BE2C (cell line): ENCODE results near the gene ISLR2.

Experiments
- DNase-seq: peaks from one replicate; pipeline ENCODE4 v3.0.0-alpha.2; 2020
- H3K27me3 ChIP-seq: fragments of 250-450 bp; sonication (Bioruptor Pico); 2 replicates; pipeline ENCODE4 v1.5.1; 2020; ENCODE audit warnings: mild to moderate bottlenecking
- H3K36me3 ChIP-seq: fragments of 250-450 bp; sonication (Bioruptor Pico); 2 replicates; pipeline ENCODE4 v1.5.1; 2020; ENCODE audit warnings: mild to moderate bottlenecking
- H3K4me1 ChIP-seq: fragments of 250-450 bp; sonication (Bioruptor Pico); 2 replicates; pipeline ENCODE4 v1.5.1; 2020
- H3K4me3 ChIP-seq: 2 replicates; pipeline ENCODE4 v1.5.1; 2011; ENCODE audit warnings: low read depth, low read length
- H3K9me3 ChIP-seq: fragments of 250-450 bp; sonication (Bioruptor Pico); 2 replicates; pipeline ENCODE4 v1.5.1; 2020
- TF ChIP-seq, protein P1 (sequence below): IDR thresholded peaks from 2 replicates; pipeline ENCODE4 v1.5.1; 2012; ENCODE audit warnings: mild to moderate bottlenecking, low read depth, low read length

Gene ISLR2

DNA sequence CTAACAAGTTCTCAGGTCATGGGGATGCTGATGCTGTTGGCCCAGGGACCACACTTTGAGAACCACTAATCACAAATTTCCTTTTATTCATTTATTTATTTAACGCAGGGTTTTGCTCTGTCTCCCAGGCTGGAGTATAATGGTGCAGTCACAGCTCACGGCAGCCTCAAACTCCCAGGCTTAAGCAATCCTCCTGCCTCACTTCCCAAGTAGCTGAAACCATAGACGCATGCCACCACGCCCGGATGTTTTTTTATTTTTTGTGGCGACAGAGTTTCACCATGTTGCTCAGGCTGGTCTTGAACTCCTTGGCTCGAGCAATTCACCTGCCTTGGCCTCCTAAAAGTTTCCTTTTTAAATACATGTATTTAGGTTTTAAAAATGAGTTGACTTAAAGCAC is 20.7 kb upstream of the ISLR2 start:
- Histone ChIP-seq H3K4me1 (no peaks in the 10 kb centered on the region), H3K4me3 (no peak overlapping the region), H3K27me3 (no peaks in the 10 kb centered on the region), H3K36me3 (no peaks in the 10 kb centered on the region), H3K9me3 (no peaks in the 10 kb centered on the region)
- no peak for DNase-seq
- TF ChIP-seq, protein P1, sequence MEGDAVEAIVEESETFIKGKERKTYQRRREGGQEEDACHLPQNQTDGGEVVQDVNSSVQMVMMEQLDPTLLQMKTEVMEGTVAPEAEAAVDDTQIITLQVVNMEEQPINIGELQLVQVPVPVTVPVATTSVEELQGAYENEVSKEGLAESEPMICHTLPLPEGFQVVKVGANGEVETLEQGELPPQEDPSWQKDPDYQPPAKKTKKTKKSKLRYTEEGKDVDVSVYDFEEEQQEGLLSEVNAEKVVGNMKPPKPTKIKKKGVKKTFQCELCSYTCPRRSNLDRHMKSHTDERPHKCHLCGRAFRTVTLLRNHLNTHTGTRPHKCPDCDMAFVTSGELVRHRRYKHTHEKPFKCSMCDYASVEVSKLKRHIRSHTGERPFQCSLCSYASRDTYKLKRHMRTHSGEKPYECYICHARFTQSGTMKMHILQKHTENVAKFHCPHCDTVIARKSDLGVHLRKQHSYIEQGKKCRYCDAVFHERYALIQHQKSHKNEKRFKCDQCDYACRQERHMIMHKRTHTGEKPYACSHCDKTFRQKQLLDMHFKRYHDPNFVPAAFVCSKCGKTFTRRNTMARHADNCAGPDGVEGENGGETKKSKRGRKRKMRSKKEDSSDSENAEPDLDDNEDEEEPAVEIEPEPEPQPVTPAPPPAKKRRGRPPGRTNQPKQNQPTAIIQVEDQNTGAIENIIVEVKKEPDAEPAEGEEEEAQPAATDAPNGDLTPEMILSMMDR, result no peak

DNA sequence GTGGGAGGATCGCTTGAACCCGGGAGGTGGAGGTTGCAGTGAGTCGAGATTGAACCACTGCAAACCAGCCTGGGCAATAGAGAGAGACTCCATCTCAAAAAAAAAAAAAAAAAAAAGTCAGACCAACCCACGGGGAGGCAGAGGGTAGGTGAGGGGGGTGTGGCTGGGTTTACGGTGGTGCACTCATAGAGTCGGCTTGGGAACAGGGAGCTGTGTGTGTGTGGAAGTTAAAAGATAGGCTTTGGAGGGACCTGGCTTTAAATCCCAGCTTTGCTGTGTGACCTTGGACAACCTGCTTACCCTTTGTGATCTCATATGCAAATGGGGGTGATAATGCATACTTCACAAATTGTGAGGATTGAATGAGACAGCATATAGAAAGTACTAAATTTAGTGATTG is 10.0 kb upstream of the ISLR2 start:
- TF ChIP-seq, protein P1, result no peak
- Histone ChIP-seq H3K36me3 (no peaks in the 10 kb centered on the region), H3K4me1 (peaks cover 6% of the 10 kb centered on the region), H3K4me3 (no peak overlapping the region), H3K9me3 (no peaks in the 10 kb centered on the region), H3K27me3 (no peaks in the 10 kb centered on the region)
- no peak for DNase-seq

DNA sequence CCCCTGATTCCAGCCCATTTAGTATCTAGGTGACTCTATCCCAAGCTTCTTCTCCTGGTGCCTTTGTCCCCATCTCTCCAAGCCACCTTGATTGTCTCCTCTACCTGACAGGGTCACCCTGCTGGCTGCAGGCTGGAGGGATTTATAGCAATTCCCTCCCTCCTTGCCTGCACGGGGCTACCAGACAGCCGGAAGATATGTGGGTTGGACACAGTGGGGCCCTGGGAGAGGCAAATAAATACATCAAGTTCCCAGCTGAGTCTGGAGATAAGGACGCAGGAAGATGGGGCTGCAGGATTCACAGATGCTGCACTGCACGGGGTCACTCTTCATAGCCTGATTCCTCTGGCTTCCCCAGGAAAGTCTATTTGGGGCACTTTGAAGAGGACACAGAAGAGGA is 9.3 kb upstream of the ISLR2 start:
- Histone ChIP-seq H3K36me3 (no peaks in the 10 kb centered on the region), H3K4me1 (peaks cover 6% of the 10 kb centered on the region), H3K9me3 (no peaks in the 10 kb centered on the region), H3K4me3 (no peak overlapping the region), H3K27me3 (no peaks in the 10 kb centered on the region)
- TF ChIP-seq, protein P1, result no peak
- peak; percentile 20 for DNase-seq

DNA sequence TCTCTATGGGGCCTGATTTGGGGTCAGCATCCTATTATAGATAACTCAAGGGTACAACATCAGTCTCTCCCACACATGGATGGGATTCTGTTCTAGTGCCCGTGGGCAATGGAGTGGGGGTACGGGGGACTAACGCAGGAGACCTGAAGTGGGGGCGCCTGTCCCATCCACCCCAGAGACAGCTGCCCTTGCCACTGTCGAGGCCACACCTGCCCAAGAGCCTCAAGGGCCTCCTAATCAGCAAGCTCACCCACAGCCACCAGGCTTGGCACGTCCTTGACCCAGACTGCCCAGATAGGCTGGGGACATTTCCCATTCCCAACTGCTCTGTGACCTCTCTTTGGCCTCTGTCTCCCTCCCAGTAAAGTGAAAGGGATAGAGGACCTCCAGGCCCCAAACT is 8.5 kb upstream of the ISLR2 start:
- no peaks in the 10 kb centered on the region for H3K27me3 ChIP-seq
- H3K4me3 ChIP-seq, result no peak overlapping the region
- peaks cover 6% of the 10 kb centered on the region for H3K4me1 ChIP-seq
- H3K9me3 ChIP-seq, result no peaks in the 10 kb centered on the region
- TF ChIP-seq, protein P1, result no peak
- H3K36me3 ChIP-seq, result no peaks in the 10 kb centered on the region
- no peak for DNase-seq

DNA sequence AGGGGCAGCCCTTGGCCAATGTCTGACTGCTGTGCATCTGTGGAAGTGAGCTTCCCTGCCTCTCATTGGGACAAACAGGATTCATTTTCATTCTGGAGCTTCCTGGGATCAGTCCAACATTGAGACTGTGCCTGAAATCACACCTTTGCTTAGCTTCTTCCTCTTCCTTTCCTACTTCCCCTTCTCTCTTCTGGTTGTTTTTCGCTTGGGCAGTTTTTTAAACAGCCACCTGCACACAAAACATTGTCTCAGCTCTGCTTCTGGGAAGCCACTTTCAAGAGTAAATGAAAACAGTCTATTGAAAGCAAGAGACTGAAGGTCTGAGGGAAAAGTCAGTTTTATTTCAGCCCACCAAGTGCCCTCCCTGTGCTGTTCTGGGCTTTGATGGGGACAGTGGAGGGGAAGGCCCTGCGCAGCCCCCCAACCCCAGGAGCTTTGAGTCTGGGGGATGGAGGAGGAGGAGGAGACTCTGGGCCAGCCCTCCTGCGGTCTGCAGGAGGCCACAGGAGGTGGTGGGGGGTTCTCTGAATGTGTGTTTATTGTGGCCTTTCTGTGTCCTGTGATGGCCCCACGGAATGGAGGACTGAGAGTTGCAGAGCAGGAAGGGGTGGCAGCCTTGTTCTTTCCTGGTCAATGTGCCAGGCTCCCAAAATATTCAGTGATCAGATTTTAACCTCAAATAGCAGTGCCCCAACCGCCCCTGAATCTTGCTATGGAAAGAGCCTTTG is 7.8 kb upstream of the ISLR2 start:
- no peaks in the 10 kb centered on the region for H3K27me3 ChIP-seq
- H3K9me3 ChIP-seq, result no peaks in the 10 kb centered on the region

DNA sequence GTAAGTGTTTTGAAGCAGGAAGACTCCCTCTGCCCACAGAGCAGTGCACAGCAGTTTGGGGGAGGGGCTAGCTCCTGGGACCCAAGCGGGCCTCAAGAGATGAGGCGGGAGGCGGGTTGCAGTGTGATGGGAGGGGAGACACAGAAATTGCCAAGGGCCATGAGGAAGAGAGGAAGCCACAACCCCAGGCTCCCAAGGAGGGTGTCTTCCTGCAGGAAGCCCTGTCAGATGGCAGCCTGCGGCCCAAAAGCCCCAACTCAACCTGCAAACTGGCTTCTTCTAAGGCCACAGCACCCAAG is 7.3 kb upstream of the ISLR2 start:
- TF ChIP-seq, protein P1, result no peak
- Histone ChIP-seq H3K27me3 (no peaks in the 10 kb centered on the region), H3K9me3 (no peaks in the 10 kb centered on the region), H3K36me3 (no peaks in the 10 kb centered on the region), H3K4me3 (no peak overlapping the region), H3K4me1 (peaks cover 12% of the 10 kb centered on the region)
- DNase-seq, result peak; percentile 26

More for the DNA sequence above, 7.8 kb upstream of the ISLR2 start:
- no peak overlapping the region for H3K4me3 ChIP-seq
- TF ChIP-seq, protein P1, result no peak
- no peaks in the 10 kb centered on the region for H3K36me3 ChIP-seq
- H3K4me1 ChIP-seq, result peaks cover 10% of the 10 kb centered on the region
- no peak for DNase-seq
